Central memory CD8-positive, alpha-beta T cell (primary cell): ENCODE data around the gene CLDN12.
"Not testable (repeated sequence)": the region's sequence is repeated elsewhere in the genome, so short reads cannot be mapped to it uniquely, and the experiment has no call there.

Experiments used
- ATAC-seq: fragments of 150-1000 bp; cut with Tn5 transposase; replicated peaks from 2 replicates; pipeline ENCODE4 v1.10.0; 2022; ENCODE audit warnings: mild to moderate bottlenecking, moderate FRiP score, moderate number of reproducible peaks; ENCODE audit not compliant: poor library complexity, severe bottlenecking; ENCODE audit errors: extremely low read depth
- DNase-seq, 2 donors: peaks; one replicate each; pipeline ENCODE4 v3.0.0; 2021; ENCODE audit warnings: low spot score in 2 of 2
- H3K27ac Mint-ChIP-seq: one replicate; pipeline ENCODE4 v1.8.0; 2022; ENCODE audit warnings: low read depth, mild to moderate bottlenecking, moderate library complexity, mixed read lengths
- H3K27me3 Mint-ChIP-seq: one replicate; pipeline ENCODE4 v1.8.0; 2022; ENCODE audit warnings: mixed read lengths
- H3K36me3 Mint-ChIP-seq: one replicate; pipeline ENCODE4 v1.8.0; 2022; ENCODE audit warnings: mild to moderate bottlenecking, moderate library complexity, mixed read lengths; ENCODE audit not compliant: insufficient read depth
- H3K4me1 Mint-ChIP-seq: one replicate; pipeline ENCODE4 v1.8.0; 2022; ENCODE audit warnings: mixed read lengths
- H3K4me3 Mint-ChIP-seq: one replicate; pipeline ENCODE4 v1.8.0; 2022; ENCODE audit warnings: mild to moderate bottlenecking, moderate library complexity, mixed read lengths
- H3K9me3 Mint-ChIP-seq: one replicate; pipeline ENCODE4 v1.8.0; 2022; ENCODE audit warnings: mixed read lengths

The CLDN12 gene

GRCh38 chr7:90453259-90453891 is 50.1 kb downstream of the CLDN12 start:
- Mint-ChIP-seq H3K27ac (no peak overlapping the region), H3K36me3 (no peaks in the 10 kb centered on the region), H3K9me3 (no peaks in the 10 kb centered on the region), H3K27me3 (peaks cover 13% of the 10 kb centered on the region), H3K4me3 (no peak overlapping the region), H3K4me1 (peaks cover 8% of the 10 kb centered on the region)
- DNase-seq, result no peak
- no peak for ATAC-seq

GRCh38 chr7:90453931-90454330 is 50.7 kb downstream of the CLDN12 start:
- no peaks in the 10 kb centered on the region for H3K36me3 Mint-ChIP-seq

GRCh38 chr7:90455163-90456030 is 52.1 kb downstream of the CLDN12 start:
- peaks cover 13% of the 10 kb centered on the region for H3K27me3 Mint-ChIP-seq
- ATAC-seq (no peak), DNase-seq (no peak)
- peak overlapping the region; percentile 6 for H3K4me3 Mint-ChIP-seq
- no peaks in the 10 kb centered on the region for H3K9me3 Mint-ChIP-seq
- no peak overlapping the region for H3K27ac Mint-ChIP-seq
- peaks cover 8% of the 10 kb centered on the region for H3K4me1 Mint-ChIP-seq
- H3K36me3 Mint-ChIP-seq, result no peaks in the 10 kb centered on the region

More at GRCh38 chr7:90453931-90454330, 50.7 kb downstream of the CLDN12 start:
- ATAC-seq, result no peak
- Mint-ChIP-seq H3K4me1 (peaks cover 8% of the 10 kb centered on the region), H3K9me3 (no peaks in the 10 kb centered on the region), H3K27me3 (peaks cover 13% of the 10 kb centered on the region), H3K4me3 (no peak overlapping the region), H3K27ac (no peak overlapping the region)
- DNase-seq, result no peak

- ATAC-seq, result no peak
- peaks cover 13% of the 10 kb centered on the region for H3K27me3 Mint-ChIP-seq
- no peak for DNase-seq
- peaks cover under 1% of the 10 kb centered on the region for H3K9me3 Mint-ChIP-seq
- no peak overlapping the region for H3K4me3 Mint-ChIP-seq
- H3K27ac Mint-ChIP-seq, result no peak overlapping the region
- H3K36me3 Mint-ChIP-seq, result no peaks in the 10 kb centered on the region
- H3K4me1 Mint-ChIP-seq, result peaks cover 9% of the 10 kb centered on the region
Observed at GRCh38 chr7:90458104-90458503, 54.8 kb downstream of the CLDN12 start.

GRCh38 chr7:90459888-90460287 is 56.6 kb downstream of the CLDN12 start:
- ATAC-seq (no peak), DNase-seq (no peak)
- H3K27me3 Mint-ChIP-seq, result peaks cover 11% of the 10 kb centered on the region
- H3K36me3 Mint-ChIP-seq, result no peaks in the 10 kb centered on the region
- H3K4me3 Mint-ChIP-seq, result no peak overlapping the region
- peaks cover 6% of the 10 kb centered on the region for H3K9me3 Mint-ChIP-seq
- H3K4me1 Mint-ChIP-seq, result peaks cover 15% of the 10 kb centered on the region
- no peak overlapping the region for H3K27ac Mint-ChIP-seq

GRCh38 chr7:90461219-90461618 is 58.0 kb downstream of the CLDN12 start:
- Mint-ChIP-seq H3K4me3 (no peak overlapping the region), H3K36me3 (no peaks in the 10 kb centered on the region), H3K4me1 (peaks cover 7% of the 10 kb centered on the region), H3K27ac (no peak overlapping the region), H3K27me3 (no peaks in the 10 kb centered on the region), H3K9me3 (peaks cover 11% of the 10 kb centered on the region)
- DNase-seq (no peak), ATAC-seq (no peak)

GRCh38 chr7:90463151-90463628 is 59.9 kb downstream of the CLDN12 start:
- not testable (repeated sequence) for DNase-seq, H3K4me1 Mint-ChIP-seq, H3K27me3 Mint-ChIP-seq, H3K36me3 Mint-ChIP-seq
- Mint-ChIP-seq H3K9me3 (peaks cover 11% of the 10 kb centered on the region), H3K4me3 (peak overlapping the region; percentile 78), H3K27ac (peak overlapping the region; percentile 86)
- peak; percentile 54 for ATAC-seq
